Head of caudate nucleus (tissue), 42 donors: ENCODE data around the gene ATG12.
"Not testable (repeated sequence)": the region's sequence is repeated elsewhere in the genome, so short reads cannot be mapped to it uniquely, and the experiment has no call there.

Experiments used
- DNase-seq, 42 donors: peaks; one replicate each; pipeline versions ENCODE4 v3.0.0 to v3.0.0-alpha.2; 2020 to 2021; ENCODE audit warnings: mixed read lengths in 7 of 42
- intact Hi-C: fragments of 100-400 bp; cut with DNase I; formaldehyde crosslinking; loops from one replicate; pipeline ENCODE4 v1.15.0; 2022

The ATG12 gene

DNA sequence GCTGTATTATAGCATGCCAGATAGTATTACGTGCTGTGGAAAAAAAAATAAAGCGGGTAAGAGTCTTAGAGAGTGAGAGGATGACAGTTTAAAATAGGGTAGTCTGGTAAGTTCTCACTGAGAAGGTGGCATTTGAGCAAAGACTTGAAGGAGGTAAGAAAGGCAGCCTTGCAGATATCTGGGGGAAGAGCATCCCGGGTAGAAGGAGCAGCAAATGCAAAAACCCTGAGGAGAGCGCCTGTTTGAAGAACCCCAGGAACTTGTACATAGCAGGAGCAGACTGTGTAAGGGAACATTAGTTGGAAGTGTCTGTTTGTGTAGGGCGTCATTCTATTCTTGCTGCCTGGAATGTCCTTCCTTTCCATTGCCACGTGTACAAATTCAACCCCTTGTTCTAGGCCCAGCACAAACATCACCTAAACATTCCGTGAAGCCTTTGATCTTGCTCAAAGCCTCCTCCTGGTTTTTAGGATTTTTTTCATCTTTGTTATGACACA lies 3.0 kb upstream of the ATG12 start:
- DNase-seq, result peak in 4 of 42 donors; percentile 11 to 42 (median 22)
- intact Hi-C loops, result loop anchor here (5.0 to 10.0 kb wide), 2 partner anchors 217 to 540 kb away; partner anchors contain the start of gene TMED7

DNA sequence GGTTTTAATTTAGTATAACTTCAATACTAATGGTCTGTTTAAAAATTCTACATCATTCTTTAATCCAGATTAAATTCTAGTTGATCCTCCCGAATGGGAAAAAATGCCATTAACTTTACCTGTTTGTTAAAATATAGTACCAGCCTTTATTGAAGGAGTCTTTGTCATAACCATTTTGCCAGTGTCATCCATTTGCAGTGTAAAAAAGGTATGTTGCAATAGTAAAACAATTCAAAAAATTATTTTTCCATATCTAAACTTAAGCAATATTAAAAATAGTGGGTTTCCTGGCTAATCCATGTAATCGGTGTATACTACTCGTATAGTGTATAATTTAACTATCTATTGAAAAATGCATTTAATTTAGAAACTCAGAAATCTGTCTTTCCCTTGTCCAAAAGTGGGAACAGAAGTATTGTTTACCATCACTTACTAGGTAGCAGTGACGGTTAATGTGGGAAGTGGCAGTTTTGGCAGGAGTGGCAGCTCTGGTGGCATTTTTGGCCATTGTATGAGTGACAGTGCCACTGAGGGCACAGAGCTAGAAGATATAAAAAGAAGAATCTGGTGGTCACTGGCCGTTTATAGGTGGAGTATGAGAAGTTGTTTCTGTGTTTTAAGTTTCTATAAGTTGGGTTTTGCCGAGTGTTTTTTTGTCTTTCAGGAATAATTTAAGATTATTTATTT lies 2.2 kb upstream of the ATG12 start:
- intact Hi-C loops, result loop anchor here (5.0 to 10.0 kb wide), 2 partner anchors 216 to 539 kb away; partner anchors contain the start of gene TMED7
- no peak for DNase-seq

DNA sequence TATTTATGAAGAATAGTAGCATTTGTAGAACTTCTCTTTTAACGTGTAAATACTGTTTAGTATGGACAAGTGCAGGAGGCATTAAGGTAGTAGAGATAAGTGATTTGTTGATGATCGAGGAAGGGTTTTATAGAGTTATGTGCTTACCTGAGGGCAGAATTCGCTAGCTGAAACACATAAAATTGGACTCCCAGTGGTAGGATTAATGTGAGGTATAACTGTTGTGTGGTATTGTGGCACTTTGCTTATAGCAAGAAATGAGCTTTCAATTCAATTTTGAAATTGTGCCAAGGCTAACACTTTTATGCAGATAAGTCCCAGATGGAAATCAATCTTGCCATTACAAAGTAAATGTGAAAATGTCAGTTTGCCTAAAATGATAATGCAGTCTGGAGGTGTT lies 1.6 kb upstream of the ATG12 start:
- no peak for DNase-seq
- intact Hi-C loops, result loop anchor here (5.0 to 10.0 kb wide), 2 partner anchors 216 to 538 kb away; partner anchors contain the start of gene TMED7

DNA sequence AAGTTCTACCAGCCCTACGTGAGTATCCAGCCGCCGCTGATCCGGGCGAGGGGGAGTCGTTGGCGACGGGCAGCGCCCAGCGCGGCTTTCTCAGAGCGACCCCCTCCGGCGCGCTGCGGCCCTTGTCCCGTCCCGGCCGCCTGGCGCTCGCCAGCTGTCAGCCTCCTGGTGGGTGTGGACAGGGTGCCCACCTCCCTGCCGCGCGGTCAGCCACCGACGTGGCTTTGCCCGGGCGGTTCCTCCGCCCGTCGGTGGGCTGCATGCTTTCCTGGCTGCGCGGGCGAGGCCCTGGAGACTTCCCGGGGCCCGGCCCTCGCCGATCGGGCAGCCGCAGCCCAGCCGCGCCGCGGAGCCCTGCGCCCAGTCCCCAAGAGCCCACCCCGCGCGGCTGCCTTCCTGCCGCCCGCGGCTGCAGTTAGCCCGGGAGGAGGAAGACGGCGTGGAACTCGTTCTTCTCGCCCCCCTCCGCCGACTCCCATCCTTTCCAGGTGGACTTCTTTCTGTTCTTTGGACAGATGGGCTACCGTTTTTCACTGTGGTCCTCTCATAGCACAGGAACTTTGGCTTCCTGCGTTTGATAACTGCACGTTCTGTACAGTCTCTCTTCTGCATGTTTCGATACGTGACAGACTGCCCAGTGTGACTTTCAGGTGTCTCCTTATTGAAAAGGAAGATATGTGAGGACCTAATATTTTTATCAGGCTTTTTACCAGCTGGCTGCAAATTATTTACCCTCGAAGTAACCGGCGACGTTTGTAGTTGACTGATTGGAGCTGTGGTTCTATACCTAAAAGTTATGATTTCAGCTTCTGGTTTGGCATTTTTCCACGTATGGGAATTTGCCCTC lies 947 bp upstream of the ATG12 start:
- peak in 29 of 42 donors; percentile 10 to 65 (median 33) for DNase-seq
- intact Hi-C loops, result loop anchor here (5.0 to 10.0 kb wide), 2 partner anchors 215 to 538 kb away; partner anchors contain the start of gene TMED7

DNA sequence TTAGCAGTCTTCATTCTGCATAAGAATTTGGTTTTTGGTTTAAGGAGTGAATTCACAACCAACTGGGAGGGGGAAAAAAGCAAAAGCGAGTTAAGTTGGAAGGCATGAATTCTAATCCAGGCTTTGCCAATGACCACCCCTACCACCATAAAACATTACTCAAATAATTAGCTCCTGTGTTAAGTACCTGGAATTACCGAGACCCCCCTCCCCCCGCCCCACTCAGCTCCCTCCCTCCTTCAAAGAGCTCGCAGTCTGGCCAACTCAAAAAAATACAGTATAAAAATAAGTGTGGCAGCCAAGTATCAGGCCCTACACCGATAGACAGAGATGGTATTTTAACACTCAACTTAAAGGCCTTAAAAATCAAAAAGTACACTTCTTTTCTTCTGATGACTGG lies 492 bp downstream of the ATG12 start:
- intact Hi-C loops, result loop anchor here (5.0 to 10.0 kb wide), 2 partner anchors 214 to 536 kb away; partner anchors contain the start of gene TMED7
- DNase-seq, result no peak

DNA sequence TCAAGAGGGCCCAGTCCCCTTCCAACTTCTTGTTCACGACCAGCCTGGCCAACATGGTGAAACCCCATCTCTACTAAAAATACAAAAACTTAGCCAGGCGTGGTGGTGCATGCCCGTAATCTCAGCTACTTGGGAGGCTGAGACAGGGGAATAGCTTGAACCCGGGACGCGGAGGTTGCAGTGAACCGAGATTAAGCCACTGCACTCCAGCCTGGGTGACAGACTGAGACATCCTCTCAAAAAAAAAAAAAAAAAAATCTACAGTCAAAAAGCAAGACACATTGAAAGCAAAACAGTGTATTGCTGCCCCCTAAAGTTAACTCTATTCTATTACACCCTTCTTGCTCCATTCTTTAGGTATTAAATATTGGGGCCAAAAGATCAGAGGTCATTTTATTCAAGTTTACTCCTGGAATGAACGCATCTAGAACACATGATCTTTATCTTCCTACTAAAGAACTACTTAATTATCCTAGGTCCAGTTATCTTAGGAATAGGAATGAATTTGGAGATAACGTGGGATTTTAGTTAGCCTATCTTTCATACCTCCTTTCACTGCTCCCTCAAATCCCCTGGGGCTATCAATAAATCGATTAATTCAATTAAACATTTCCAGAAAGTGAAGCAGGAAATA lies 2.4 kb downstream of the ATG12 start:
- peak in 2 of 42 donors; percentile 21 to 31 for DNase-seq
- intact Hi-C loops, result no loop called here

DNA sequence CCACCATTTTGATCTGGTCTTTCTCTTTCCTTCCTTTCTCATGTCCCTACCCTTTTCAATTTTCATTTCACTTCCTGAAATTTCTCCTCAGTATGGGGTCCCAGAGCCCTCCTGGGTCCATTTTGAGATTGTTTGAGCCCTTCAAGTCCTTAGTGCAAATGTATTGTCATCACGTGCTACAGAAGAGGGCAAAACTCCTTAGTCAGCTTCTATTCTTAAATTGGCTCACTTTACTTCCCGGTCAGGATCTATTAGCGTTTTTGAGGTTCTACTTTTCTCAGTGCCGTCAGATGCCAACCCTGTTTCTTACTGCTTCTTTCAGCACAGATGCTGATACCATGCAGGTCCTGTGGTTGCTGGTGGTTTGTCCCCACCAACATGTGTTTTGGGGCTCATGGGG lies 5.9 kb downstream of the ATG12 start:
- intact Hi-C loops, result no loop called here
- DNase-seq, result no peak

DNA sequence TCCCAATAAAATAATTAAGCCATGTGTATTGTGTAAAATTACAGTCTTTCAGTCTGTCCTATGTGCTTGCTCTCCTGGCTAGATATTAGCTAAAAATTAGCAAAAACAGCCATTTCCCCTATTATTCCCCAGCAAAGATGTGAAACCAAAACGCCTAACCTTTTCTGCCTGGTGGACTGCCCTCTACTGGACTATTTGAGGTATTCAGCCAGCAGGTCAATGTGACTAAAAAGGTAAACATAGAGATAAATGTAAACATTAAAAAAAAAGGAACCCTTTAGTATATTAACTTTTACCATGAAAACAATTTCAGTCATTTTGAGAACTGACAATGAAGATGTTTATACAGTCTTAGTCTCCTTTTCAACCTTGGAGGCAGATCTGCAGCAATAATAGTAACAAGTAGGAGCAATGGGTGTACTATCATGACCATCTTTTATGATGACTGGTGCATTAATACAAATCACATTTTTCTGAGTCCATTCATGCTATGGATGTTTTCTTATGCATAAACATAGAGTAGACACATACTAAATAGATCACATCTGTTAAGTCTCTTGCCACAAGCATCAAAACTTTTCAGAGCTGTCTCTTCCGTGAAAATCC lies 10.1 kb downstream of the ATG12 start:
- DNase-seq, result peak in 18 of 42 donors; percentile 14 to 74 (median 38)
- intact Hi-C loops, result no loop called here

DNA sequence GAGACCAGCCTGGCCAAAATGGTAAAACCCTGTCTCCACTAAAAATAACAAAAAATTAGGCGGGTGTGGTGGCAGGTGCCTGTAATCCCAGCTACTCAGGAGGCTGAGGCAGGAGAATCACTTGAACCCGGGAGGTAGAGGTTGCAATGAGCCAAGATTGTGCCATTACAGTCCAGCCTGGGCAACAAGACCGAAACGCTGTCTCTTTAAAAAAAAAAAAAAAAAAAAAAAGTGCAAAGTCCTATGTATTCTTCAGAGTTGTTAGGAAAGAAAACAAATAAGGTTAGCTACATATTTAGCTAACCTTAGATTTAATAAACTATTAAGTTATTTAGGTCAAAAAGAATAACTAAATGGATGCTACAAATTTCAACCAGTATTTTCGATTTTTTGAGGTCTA lies 11.5 kb downstream of the ATG12 start:
- DNase-seq, result no peak
- intact Hi-C loops, result no loop called here

DNA sequence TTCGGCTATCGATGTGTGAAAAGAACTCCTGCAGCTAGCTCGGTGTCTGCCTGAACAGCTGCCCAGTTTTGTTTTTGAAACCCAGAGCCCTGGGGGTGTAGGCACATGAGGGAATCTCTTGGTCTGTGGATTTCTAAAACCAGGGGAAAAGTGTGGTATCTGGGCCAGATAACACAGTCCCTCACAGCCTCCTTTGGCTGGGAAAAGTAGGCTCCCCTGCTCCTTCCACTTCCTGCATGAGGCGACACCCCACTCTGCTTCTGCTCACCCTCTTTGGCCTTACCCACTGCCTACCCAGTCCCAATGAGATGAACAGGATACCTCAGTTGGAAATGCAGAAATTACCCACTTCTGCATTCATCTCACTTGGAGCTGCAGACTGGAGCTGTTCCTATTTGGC lies 15.4 kb downstream of the ATG12 start:
- no peak for DNase-seq
- intact Hi-C loops, result no loop called here

DNA sequence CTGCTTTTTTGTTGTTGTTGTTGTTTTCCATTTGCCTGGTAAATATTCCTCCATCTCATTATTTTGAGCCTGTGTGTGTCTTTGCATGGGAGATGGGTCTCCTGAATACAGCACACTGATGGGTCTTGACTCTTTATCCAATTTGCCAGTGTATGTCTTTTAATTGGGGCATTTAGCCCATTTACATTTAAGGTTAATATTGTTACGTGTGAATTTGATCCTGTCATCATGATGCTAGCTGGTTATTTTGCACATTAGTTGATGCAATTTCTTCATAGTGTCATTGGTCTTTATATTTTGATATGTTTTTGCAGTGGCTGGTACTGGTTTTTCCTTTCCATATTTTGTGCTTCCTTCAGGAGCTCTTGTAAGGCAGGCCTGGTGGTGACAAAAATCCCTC lies 16.4 kb downstream of the ATG12 start:
- intact Hi-C loops, DNase-seq: not testable (repeated sequence)

DNA sequence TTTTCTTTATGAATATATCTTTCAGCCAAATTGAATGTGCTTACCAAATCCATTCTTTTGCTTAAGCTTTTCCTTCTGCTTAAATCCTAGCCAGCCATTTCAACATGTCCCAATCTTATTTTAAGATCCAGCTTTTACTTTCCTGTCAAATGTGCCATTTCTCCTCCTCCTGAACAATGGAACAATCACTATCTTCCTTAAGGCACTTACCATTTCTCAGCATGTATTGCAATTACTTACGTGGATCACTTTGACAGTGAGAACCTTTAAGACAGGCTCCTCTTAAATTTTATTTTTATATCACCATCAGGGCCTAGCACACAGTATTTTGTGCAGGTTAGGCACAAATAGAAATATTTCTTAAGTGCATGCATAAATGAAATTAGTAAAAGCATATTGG lies 20.5 kb downstream of the ATG12 start:
- intact Hi-C loops, result no loop called here
- no peak for DNase-seq

DNA sequence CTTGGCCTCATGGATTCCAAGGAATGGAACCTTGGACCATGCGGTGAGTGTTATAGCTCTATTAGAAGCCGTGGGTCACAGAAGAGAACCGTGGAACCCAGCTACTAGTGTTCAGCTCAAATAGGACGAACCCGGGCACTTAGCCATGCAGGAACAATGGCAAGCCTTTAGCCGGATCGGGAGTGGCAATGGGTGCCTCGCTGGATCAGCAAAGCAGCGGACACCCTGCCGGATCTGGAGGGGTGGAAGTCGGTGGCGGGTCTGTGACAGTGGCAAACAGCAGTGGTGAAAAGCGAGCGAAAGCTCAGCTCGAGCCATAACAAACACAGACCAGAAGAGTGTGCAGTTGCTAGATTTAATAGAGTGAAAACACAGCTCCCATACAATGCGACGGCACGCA lies 22.5 kb downstream of the ATG12 start:
- intact Hi-C loops, result no loop called here
- DNase-seq, result peak in 39 of 42 donors; percentile 6 to 75 (median 50)

DNA sequence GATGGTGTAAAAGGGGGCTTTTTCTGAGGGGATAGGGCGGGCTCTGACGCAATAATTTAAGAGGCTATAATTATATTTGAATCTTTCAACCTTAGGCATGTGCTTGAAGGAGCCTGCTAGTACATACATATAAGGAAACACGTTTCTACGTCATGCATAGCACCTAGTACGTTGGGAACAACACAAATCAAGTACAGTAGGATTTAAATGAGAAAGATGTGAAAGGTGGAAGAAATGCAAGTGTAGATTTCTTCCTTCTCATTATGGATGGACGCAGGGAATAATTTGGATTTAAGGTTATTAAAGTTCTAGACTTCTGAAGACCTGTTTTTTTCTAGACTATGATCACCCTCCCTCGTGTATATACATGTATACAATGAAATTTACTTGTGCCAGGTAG lies 24.0 kb downstream of the ATG12 start:
- DNase-seq, result no peak
- intact Hi-C loops, result no loop called here

DNA sequence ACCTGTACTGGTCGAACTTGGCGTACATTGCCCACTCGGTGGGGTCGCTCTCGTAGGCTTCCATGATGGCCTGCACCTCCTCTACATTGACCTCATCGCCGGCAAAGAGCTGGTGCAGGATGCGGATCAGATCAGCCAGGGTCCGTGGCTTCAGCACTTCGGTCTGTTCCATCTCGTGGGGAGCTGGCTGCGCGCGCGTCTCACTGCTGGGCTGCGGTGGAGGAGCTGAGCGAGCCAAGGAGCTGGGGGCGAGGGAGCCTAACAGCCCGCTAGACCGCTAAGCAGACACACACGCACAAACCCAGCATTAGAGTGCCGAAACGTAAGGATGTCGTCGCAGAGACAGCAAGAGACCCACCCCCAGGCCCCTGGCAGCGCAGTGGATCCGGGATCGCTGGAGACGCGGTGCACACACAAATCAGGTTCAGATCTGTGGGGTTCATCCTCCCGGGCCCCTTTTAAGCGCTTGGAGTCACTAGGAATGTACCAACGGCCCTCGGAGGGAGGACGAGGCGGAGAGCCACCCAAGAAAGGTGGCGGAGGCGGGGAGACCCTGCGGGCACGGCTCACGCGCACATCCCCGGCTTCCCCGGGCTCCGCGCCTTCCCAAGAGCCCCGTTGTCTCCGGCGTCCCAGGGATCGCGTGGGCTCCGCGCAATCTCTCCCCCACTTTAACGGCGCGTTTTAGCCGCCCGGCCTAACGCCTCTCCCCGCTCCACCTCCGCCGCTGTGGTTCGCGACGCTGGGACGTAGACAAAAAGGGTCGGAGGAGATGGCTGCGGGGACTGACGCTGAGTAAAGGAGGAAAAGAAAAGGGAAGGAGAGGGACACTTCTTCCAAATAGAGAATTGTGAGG lies 24.9 kb downstream of the ATG12 start, which contains the start of gene CDO1:
Gene CDO1, minus strand, starts transcription at position 434 of the 856 bp plus-strand sequence. Its CDS starts 262 bp downstream, at position 172.
- intact Hi-C loops, result no loop called here
- DNase-seq, result peak; percentile 66 to 95 (median 86)

DNA sequence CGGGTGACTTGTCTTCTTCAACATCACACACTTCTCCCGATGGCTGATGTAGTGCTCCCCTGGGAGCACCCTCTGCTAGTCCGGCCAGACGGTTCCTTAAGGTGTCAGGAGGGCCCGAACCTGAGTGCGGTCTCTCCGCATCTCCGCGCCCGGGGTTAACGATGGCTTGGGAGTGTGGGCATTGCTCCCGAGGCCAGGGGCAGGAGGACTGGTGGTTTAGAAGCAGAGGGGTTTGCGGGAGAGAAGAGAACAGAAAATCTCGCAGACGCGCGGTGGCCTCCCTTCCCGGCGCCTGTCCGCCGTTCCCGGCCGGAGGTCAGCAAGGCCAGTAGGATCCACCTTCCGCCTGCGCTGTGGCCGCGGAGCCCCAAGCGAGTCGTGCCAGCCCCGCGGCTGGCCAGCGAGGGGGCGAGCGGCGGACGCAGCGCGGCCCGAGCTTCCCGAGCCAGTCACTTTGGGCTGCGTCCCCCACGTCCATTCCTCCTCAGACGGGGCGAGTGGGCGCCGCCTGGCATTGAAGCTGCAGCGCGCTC lies 25.6 kb downstream of the ATG12 start:
- intact Hi-C loops, result no loop called here
- DNase-seq, result peak in 36 of 42 donors; percentile 10 to 57 (median 26)

DNA sequence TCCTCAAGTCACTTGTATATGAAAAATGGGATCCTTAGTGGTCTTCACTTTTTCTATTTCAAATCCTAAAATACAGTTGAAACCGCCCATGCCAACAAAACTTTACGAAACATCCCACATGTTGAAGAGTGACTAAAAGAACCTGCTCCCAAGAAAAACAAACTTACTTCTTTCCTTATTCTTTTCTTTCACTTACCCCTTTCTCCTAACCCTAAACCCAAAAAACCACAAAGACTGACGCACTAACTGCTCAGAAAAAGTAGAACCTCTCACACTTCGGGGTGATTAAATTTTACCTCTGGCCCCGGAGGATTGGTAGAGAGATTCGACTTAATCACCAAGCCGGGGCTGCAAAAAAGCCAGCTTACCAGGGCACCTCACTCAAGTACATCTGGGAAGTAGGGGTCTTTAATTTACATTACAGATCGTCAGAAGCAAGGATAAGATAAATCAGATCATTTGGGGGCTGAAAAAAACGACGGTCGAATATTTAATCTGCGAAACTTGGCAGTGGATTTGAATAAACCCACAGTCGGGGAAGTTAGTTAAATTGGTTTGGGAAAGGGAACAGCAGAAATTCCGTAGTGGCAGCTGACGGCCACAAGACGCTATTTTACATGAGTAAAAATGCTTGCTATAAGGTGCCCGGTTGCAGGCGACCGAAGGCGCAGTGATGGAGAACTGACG lies 26.2 kb downstream of the ATG12 start:
- intact Hi-C loops, result no loop called here
- DNase-seq, result peak in 3 of 42 donors; percentile 4 to 32 (median 12)
